IMR-90 (cell line): ENCODE data around the gene ADD3. TPM values are rescaled to one million over a fixed set of nuclear protein-coding genes. Genes with fewer than 3 reads are reported as not detected.

Experiments
- ATAC-seq: fragments of 200-7000 bp; cut with Tn5 transposase; 2 replicates; pipeline ENCODE4 v1.9.1; 2020; ENCODE audit warnings: low read depth, mild to moderate bottlenecking, moderate library complexity
- BruUV-seq: library from RNA; stranded (reverse); fragments of 400-500 nt; replicated peaks from 2 replicates; lab custom pipeline; 2021; lab: Mats Ljungman, UMichigan
- CTCF ChIA-PET: fragments of 300-600 bp; formaldehyde crosslinking; extraction: SDS; loops from one replicate; lab custom pipeline; 2021; ENCODE audit warnings: antibody characterized with exemption; lab: Yijun Ruan, JAX
- POLR2A ChIA-PET: fragments of 300-600 bp; sonication (Branson Sonifier 250); formaldehyde crosslinking; loops from one replicate; lab custom pipeline; 2022; ENCODE audit warnings: antibody characterized with exemption; ENCODE audit not compliant: unreplicated experiment; lab: Charles Lee
- DNase-seq: peaks from one replicate; pipeline ENCODE4 v3.0.0; 2013
- H2AFZ ChIP-seq: replicated peaks from 2 replicates; pipeline ENCODE3; 2013; ENCODE audit warnings: low read length, mild to moderate bottlenecking; ENCODE audit not compliant: poor library complexity
- H2AK5ac ChIP-seq: 2 replicates; pipeline ENCODE4 v1.6.1; 2013; ENCODE audit warnings: low read depth, low read length, inconsistent platforms
- H2AK9ac ChIP-seq: replicated peaks from 2 replicates; pipeline ENCODE3; 2013; ENCODE audit warnings: mild to moderate bottlenecking, low read depth, low read length, moderate library complexity; ENCODE audit not compliant: poor library complexity
- H2BK120ac ChIP-seq: 2 replicates; pipeline ENCODE4 v1.6.1; 2013; ENCODE audit warnings: low read depth, low read length, inconsistent platforms
- H2BK15ac ChIP-seq: 3 replicates; pipeline ENCODE4 v1.6.1; 2013; ENCODE audit warnings: low read depth, low read length, inconsistent platforms
- H2BK20ac ChIP-seq: 2 replicates; pipeline ENCODE4 v1.6.1; 2013; ENCODE audit warnings: low read depth, mild to moderate bottlenecking, inconsistent platforms, low read length, moderate library complexity
- H2BK5ac ChIP-seq: 2 replicates; pipeline ENCODE4 v1.6.1; 2013; ENCODE audit warnings: mild to moderate bottlenecking, low read depth, low read length, inconsistent platforms; ENCODE audit not compliant: poor library complexity, severe bottlenecking
- H3K14ac ChIP-seq: replicated peaks from 2 replicates; pipeline ENCODE4 v1.6.1; 2013; ENCODE audit warnings: low read depth, low read length, inconsistent platforms
- H3K18ac ChIP-seq: 2 replicates; pipeline ENCODE4 v1.6.1; 2013; ENCODE audit warnings: low read depth, low read length, control low read depth
- H3K23ac ChIP-seq: 2 replicates; pipeline ENCODE4 v1.6.1; 2013; ENCODE audit warnings: low read depth, low read length, inconsistent platforms
- H3K27ac ChIP-seq: 2 replicates; pipeline ENCODE4 v1.5.1; 2013; ENCODE audit warnings: mild to moderate bottlenecking, control low read depth, low read length; ENCODE audit not compliant: insufficient read depth
- H3K27me3 ChIP-seq: 2 replicates; pipeline ENCODE4 v1.6.1; 2013; ENCODE audit warnings: low read length; ENCODE audit not compliant: control insufficient read depth, insufficient read depth
- H3K36me3 ChIP-seq: 2 replicates; pipeline ENCODE4 v1.6.1; 2013; ENCODE audit warnings: low read length, mixed read lengths; ENCODE audit not compliant: control insufficient read depth, insufficient read depth
- H3K4ac ChIP-seq: 2 replicates; pipeline ENCODE4 v1.6.1; 2013; ENCODE audit warnings: low read depth, low read length, inconsistent platforms
- H3K4me1 ChIP-seq: 2 replicates; pipeline ENCODE4 v1.6.1; 2013; ENCODE audit warnings: low read length, mixed read lengths; ENCODE audit not compliant: control insufficient read depth, insufficient read depth
- H3K4me2 ChIP-seq: 2 replicates; pipeline ENCODE4 v1.6.1; 2013; ENCODE audit warnings: low read depth, mild to moderate bottlenecking, control low read depth, low read length, moderate library complexity
- H3K4me3 ChIP-seq: 2 replicates; pipeline ENCODE4 v1.5.1; 2013; ENCODE audit warnings: low read depth, mild to moderate bottlenecking, control low read depth, low read length, moderate library complexity; ENCODE audit not compliant: insufficient read depth
- H3K56ac ChIP-seq: 2 replicates; pipeline ENCODE4 v1.6.1; 2013; ENCODE audit warnings: low read length, inconsistent platforms; ENCODE audit not compliant: insufficient read depth; ENCODE audit errors: extremely low read depth
- H3K79me1 ChIP-seq, 2 experiments: 2 replicates each; pipeline ENCODE4 v1.6.1; 2013; ENCODE audit warnings: low read length in 2 of 2, inconsistent platforms in 1 of 2, low read depth in 1 of 2
- H3K9ac ChIP-seq: 2 replicates; pipeline ENCODE4 v1.6.1; 2013; ENCODE audit warnings: low read depth, low read length, control low read depth
- H3K9me1 ChIP-seq: 2 replicates; pipeline ENCODE4 v1.6.1; 2013; ENCODE audit warnings: low read length, inconsistent platforms; ENCODE audit not compliant: insufficient read depth
- H3K9me3 ChIP-seq: 2 replicates; pipeline ENCODE4 v1.6.1; 2013; ENCODE audit warnings: low read length; ENCODE audit not compliant: control insufficient read depth, insufficient read depth
- H4K20me1 ChIP-seq: 2 replicates; pipeline ENCODE4 v1.6.1; 2013; ENCODE audit warnings: low read length, inconsistent platforms; ENCODE audit not compliant: insufficient read depth
- H4K5ac ChIP-seq: 2 replicates; pipeline ENCODE4 v1.6.1; 2013; ENCODE audit warnings: mild to moderate bottlenecking, low read depth, low read length, control low read depth
- H4K8ac ChIP-seq, 2 experiments: 2 replicates each; pipeline ENCODE4 v1.6.1; 2013; ENCODE audit warnings: low read depth in 2 of 2, low read length in 2 of 2, control low read depth in 1 of 2, inconsistent platforms in 1 of 2
- H4K91ac ChIP-seq: 2 replicates; pipeline ENCODE4 v1.6.1; 2013; ENCODE audit warnings: low read depth, low read length, inconsistent platforms; ENCODE audit not compliant: insufficient read depth
- BHLHE40 ChIP-seq: fragments of 150-350 bp; IDR thresholded peaks from 2 replicates; pipeline ENCODE4 v1.6.1; 2016; ENCODE audit warnings: mild to moderate bottlenecking, low read depth, low read length
- CEBPB ChIP-seq: IDR thresholded peaks from 2 replicates; pipeline ENCODE4 v1.6.1; 2012; ENCODE audit warnings: low read depth, low read length, improper control_type of control experiment
- CHD1 ChIP-seq: IDR thresholded peaks from 2 replicates; pipeline ENCODE4 v1.6.1; 2012; ENCODE audit warnings: low read depth, low read length, improper control_type of control experiment
- FOS ChIP-seq: fragments of 150-350 bp; IDR thresholded peaks from 2 replicates; pipeline ENCODE4 v1.6.1; 2016; ENCODE audit warnings: low read depth, low read length
- MAFK ChIP-seq: IDR thresholded peaks from 2 replicates; pipeline ENCODE4 v1.6.1; 2012; ENCODE audit warnings: low read depth, low read length, improper control_type of control experiment
- MAZ ChIP-seq: IDR thresholded peaks from 2 replicates; pipeline ENCODE4 v1.6.1; 2012; ENCODE audit warnings: low read depth, mild to moderate bottlenecking, low read length, improper control_type of control experiment, moderate library complexity, borderline replicate concordance
- MXI1 ChIP-seq: IDR thresholded peaks from 2 replicates; pipeline ENCODE4 v1.6.1; 2012; ENCODE audit warnings: low read depth, mild to moderate bottlenecking, low read length, moderate library complexity, borderline replicate concordance
- NFE2L2 ChIP-seq: fragments of 150-350 bp; IDR thresholded peaks from 2 replicates; pipeline ENCODE4 v1.6.1; 2016; ENCODE audit warnings: low read depth, mild to moderate bottlenecking, low read length
- POLR2A ChIP-seq: IDR thresholded peaks from 2 replicates; pipeline ENCODE4 v1.6.1; 2012; ENCODE audit warnings: mild to moderate bottlenecking, low read depth, low read length
- RAD21 ChIP-seq: IDR thresholded peaks from 2 replicates; pipeline ENCODE4 v1.6.1; 2012; ENCODE audit warnings: low read length, improper control_type of control experiment
- RCOR1 ChIP-seq: IDR thresholded peaks from 2 replicates; pipeline ENCODE4 v1.6.1; 2012; ENCODE audit warnings: mild to moderate bottlenecking, low read length, improper control_type of control experiment; ENCODE audit not compliant: insufficient replicate concordance
- RFX5 ChIP-seq: IDR thresholded peaks from 2 replicates; pipeline ENCODE4 v1.8.0; 2012; ENCODE audit warnings: low read depth, mild to moderate bottlenecking, low read length, moderate library complexity
- SMC3 ChIP-seq: fragments of 150-350 bp; IDR thresholded peaks from 2 replicates; pipeline ENCODE4 v1.6.1; 2016; ENCODE audit warnings: low read depth, mild to moderate bottlenecking, antibody characterized with exemption, low read length, moderate library complexity
- WGBS, 2 experiments: methylation state at CpG; one replicate each; pipeline versions ENCODE4 v1.1.5 to v1.1.7; 2013; ENCODE audit warnings: missing lambda C conversion rate in 2 of 2; ENCODE audit not compliant: insufficient read length in 1 of 2; ENCODE audit errors: extremely low coverage in 2 of 2; 5-methylcytosine and 5-hydroxymethylcytosine counted together
- dilution Hi-C: fragments of 300-500 bp; cut with HindIII; formaldehyde crosslinking; loops from one replicate; pipeline ENCODE4 v1.14.3; 2018; ENCODE audit warnings: low sequenced_read_pairs; ENCODE audit not compliant: unreplicated experiment
- in situ Hi-C: fragments of 300-500 bp; cut with MboI; formaldehyde crosslinking; loops from 3 replicates; pipeline ENCODE4 v1.14.3; 2019; ENCODE audit warnings: low sequenced_read_pairs, inconsistent platforms, mixed read lengths
- intact Hi-C: fragments of 100-400 bp; cut with micrococcal nuclease; formaldehyde crosslinking; loops from 2 replicates; pipeline ENCODE4 v1.10.0; 2022
- polyA plus RNA-seq, 3 experiments: library from polyadenylated mRNA; depleted of rRNA; stranded (reverse); fragments of >200 nt; gene quantifications; 2 replicates each; pipeline ENCODE4 v1.2.3, GENCODE V29; 2012; ENCODE audit warnings: low replicate concordance in 1 of 3
- total RNA-seq: library from RNA; depleted of rRNA; stranded (reverse); fragments of >200 nt; gene quantifications from 2 replicates; pipeline ENCODE4 v1.2.3, GENCODE V29; 2012
- TF ChIP-seq, protein P1 (sequence below): fragments of 150-350 bp; IDR thresholded peaks from 2 replicates; pipeline ENCODE4 v1.6.1; 2016; ENCODE audit warnings: low read depth, mild to moderate bottlenecking, low read length, moderate library complexity, borderline replicate concordance
- TF ChIP-seq, protein P2 (sequence below): conservative IDR thresholded peaks from 2 replicates; pipeline ENCODE4 v1.5.1; 2012; ENCODE audit warnings: mild to moderate bottlenecking, low read depth, low read length, improper control_type of control experiment
- TF ChIP-seq, protein P3 (sequence below): fragments of 150-350 bp; IDR thresholded peaks from 2 replicates; pipeline ENCODE4 v1.6.1; 2017; ENCODE audit warnings: mild to moderate bottlenecking, antibody characterized with exemption, low read length, low read depth

Gene ADD3
- total and polyA plus RNA-seq, 2 of the 4 experiments (the other 2 are of a cell fraction) = 138 to 212 TPM

DNA sequence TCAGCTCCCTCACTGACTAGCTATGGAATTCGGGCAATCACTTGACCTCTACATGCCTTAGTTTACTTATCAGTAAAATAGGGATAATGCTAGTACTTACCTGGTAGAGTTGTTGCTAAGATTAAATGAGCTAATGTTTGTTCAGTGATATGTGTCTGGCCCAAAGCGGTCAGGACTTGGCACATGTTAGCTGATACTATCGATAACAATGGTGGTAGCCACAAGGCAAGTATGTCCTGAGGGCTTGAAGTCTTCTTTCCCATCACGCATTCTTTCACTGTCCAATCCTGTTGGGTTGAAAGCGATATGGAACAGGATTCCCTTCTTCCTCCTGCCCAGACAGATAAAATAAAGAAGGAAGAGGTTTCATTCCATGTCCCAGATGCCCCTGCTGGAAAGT, 174.1 kb downstream of the ADD3 start:
- no TSS peak for BruUV-seq
- TF ChIP-seq MAZ = no peak
- no peak for TF ChIP-seq RAD21
- TF ChIP-seq FOS = no peak
- no peak for TF ChIP-seq SMC3
- TF ChIP-seq RCOR1 = no peak
- no peak for TF ChIP-seq NFE2L2
- TF ChIP-seq RFX5 = no peak
- TF ChIP-seq, protein P1, sequence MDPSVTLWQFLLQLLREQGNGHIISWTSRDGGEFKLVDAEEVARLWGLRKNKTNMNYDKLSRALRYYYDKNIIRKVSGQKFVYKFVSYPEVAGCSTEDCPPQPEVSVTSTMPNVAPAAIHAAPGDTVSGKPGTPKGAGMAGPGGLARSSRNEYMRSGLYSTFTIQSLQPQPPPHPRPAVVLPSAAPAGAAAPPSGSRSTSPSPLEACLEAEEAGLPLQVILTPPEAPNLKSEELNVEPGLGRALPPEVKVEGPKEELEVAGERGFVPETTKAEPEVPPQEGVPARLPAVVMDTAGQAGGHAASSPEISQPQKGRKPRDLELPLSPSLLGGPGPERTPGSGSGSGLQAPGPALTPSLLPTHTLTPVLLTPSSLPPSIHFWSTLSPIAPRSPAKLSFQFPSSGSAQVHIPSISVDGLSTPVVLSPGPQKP = no peak
- TF ChIP-seq POLR2A = no peak
- no peak for TF ChIP-seq BHLHE40
- TF ChIP-seq CHD1 = no peak
- TF ChIP-seq, protein P2, sequence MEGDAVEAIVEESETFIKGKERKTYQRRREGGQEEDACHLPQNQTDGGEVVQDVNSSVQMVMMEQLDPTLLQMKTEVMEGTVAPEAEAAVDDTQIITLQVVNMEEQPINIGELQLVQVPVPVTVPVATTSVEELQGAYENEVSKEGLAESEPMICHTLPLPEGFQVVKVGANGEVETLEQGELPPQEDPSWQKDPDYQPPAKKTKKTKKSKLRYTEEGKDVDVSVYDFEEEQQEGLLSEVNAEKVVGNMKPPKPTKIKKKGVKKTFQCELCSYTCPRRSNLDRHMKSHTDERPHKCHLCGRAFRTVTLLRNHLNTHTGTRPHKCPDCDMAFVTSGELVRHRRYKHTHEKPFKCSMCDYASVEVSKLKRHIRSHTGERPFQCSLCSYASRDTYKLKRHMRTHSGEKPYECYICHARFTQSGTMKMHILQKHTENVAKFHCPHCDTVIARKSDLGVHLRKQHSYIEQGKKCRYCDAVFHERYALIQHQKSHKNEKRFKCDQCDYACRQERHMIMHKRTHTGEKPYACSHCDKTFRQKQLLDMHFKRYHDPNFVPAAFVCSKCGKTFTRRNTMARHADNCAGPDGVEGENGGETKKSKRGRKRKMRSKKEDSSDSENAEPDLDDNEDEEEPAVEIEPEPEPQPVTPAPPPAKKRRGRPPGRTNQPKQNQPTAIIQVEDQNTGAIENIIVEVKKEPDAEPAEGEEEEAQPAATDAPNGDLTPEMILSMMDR = no peak
- TF ChIP-seq MAFK = no peak
- no peak for TF ChIP-seq MXI1
- no peak for TF ChIP-seq CEBPB
- TF ChIP-seq, protein P3, sequence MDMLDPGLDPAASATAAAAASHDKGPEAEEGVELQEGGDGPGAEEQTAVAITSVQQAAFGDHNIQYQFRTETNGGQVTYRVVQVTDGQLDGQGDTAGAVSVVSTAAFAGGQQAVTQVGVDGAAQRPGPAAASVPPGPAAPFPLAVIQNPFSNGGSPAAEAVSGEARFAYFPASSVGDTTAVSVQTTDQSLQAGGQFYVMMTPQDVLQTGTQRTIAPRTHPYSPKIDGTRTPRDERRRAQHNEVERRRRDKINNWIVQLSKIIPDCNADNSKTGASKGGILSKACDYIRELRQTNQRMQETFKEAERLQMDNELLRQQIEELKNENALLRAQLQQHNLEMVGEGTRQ = no peak
- Histone ChIP-seq H3K23ac (no peak overlapping the region), H4K20me1 (no peaks in the 10 kb centered on the region), H2AFZ (no peak overlapping the region), H3K9me1 (no peaks in the 10 kb centered on the region), H3K14ac (no peak overlapping the region), H3K4me1 (no peaks in the 10 kb centered on the region), H2AK5ac (no peak overlapping the region), H3K27me3 (peaks cover 12% of the 10 kb centered on the region), H3K4me3 (no peak overlapping the region), H2BK120ac (no peak overlapping the region), H3K79me1 (no peaks in the 10 kb centered on the region), H2AK9ac (no peak overlapping the region), H2BK20ac (no peak overlapping the region), H3K4me2 (no peak overlapping the region), H3K18ac (no peak overlapping the region), H2BK15ac (no peak overlapping the region), H3K56ac (no peak overlapping the region), H4K5ac (no peak overlapping the region), H3K36me3 (no peaks in the 10 kb centered on the region), H3K27ac (no peak overlapping the region), H2BK5ac (no peak overlapping the region), H3K9me3 (no peaks in the 10 kb centered on the region), H4K8ac (no peak overlapping the region), H4K91ac (no peak overlapping the region), H3K9ac (no peak overlapping the region), H3K4ac (no peak overlapping the region)
- DNase-seq (no peak), ATAC-seq (no peak)
- WGBS, 2 experiments = no CpG with 5 or more reads among the region's 5 CpGs
- intact Hi-C loops = no loop called here
- dilution Hi-C loops = no loop called here
- CTCF ChIA-PET = no interaction called here
- in situ Hi-C loops = no loop called here
- POLR2A ChIA-PET = no interaction called here
